GM23338 (cell line): Measurements from ENCODE around the gene CCNB1IP1. TPM values are rescaled to one million over a fixed set of nuclear protein-coding genes. Genes with fewer than 3 reads are reported as not detected.

Source experiments
- ATAC-seq: fragments of 200-7000 bp; cut with Tn5 transposase; 3 replicates; pipeline ENCODE4 v1.9.1; 2020
- DNase-seq: peaks from one replicate; pipeline ENCODE4 v3.0.0-alpha.2; 2015; ENCODE audit warnings: low spot score
- H2AFZ ChIP-seq: fragments of 200-600 bp; sonication (generic); 2 replicates; pipeline ENCODE4 v1.8.0; 2016; ENCODE audit warnings: antibody characterized with exemption, mild to moderate bottlenecking, moderate library complexity
- H3F3A ChIP-seq: fragments of 200-600 bp; sonication (generic); replicated peaks from 2 replicates; pipeline ENCODE4 v1.8.0; 2017; ENCODE audit warnings: antibody characterized with exemption, mixed run types, low read depth
- H3K27ac ChIP-seq: fragments of 200-600 bp; sonication (generic); 2 replicates; pipeline ENCODE4 v1.6.1; 2016; ENCODE audit warnings: low read depth
- H3K27me3 ChIP-seq: fragments of 200-600 bp; sonication (generic); 2 replicates; pipeline ENCODE4 v1.8.0; 2016; ENCODE audit warnings: mild to moderate bottlenecking, mixed run types, moderate library complexity; ENCODE audit not compliant: insufficient read depth
- H3K36me3 ChIP-seq: fragments of 200-600 bp; sonication (generic); 2 replicates; pipeline ENCODE4 v1.8.0; 2016; ENCODE audit warnings: mild to moderate bottlenecking; ENCODE audit not compliant: insufficient read depth
- H3K4me1 ChIP-seq: fragments of 200-600 bp; sonication (generic); 2 replicates; pipeline ENCODE4 v1.8.0; 2016; ENCODE audit warnings: mild to moderate bottlenecking, moderate library complexity; ENCODE audit not compliant: insufficient read depth
- H3K4me2 ChIP-seq: fragments of 200-600 bp; sonication (generic); 2 replicates; pipeline ENCODE4 v1.7.1; 2017; ENCODE audit warnings: mixed run types
- H3K4me3 ChIP-seq: fragments of 200-600 bp; sonication (generic); 2 replicates; pipeline ENCODE4 v1.6.1; 2016; ENCODE audit warnings: mixed run types
- H3K79me2 ChIP-seq: fragments of 200-600 bp; sonication (generic); replicated peaks from 2 replicates; pipeline ENCODE4 v1.8.0; 2017; ENCODE audit warnings: mild to moderate bottlenecking; ENCODE audit not compliant: insufficient read depth
- H3K9me2 ChIP-seq: fragments of 200-600 bp; sonication (generic); 2 replicates; pipeline ENCODE4 v1.8.0; 2017; ENCODE audit not compliant: insufficient read depth
- H4K20me1 ChIP-seq: fragments of 200-600 bp; sonication (generic); replicated peaks from 2 replicates; pipeline ENCODE4 v1.8.0; 2017; ENCODE audit warnings: mild to moderate bottlenecking; ENCODE audit not compliant: insufficient read depth
- H3K27ac Mint-ChIP-seq: 2 replicates; pipeline ENCODE4 v1.8.0; 2020; ENCODE audit warnings: inconsistent platforms, mild to moderate bottlenecking, moderate library complexity, mixed read lengths
- H3K27me3 Mint-ChIP-seq: 3 replicates; pipeline ENCODE4 v1.8.0; 2022; ENCODE audit warnings: low read depth, mild to moderate bottlenecking, moderate library complexity, mixed read lengths, inconsistent platforms; ENCODE audit not compliant: insufficient read depth, poor library complexity
- H3K36me3 Mint-ChIP-seq: 3 replicates; pipeline ENCODE4 v1.8.0; 2021; ENCODE audit warnings: low read depth, mild to moderate bottlenecking, inconsistent platforms, moderate library complexity, mixed read lengths
- H3K4me1 Mint-ChIP-seq: 3 replicates; pipeline ENCODE4 v1.8.0; 2020; ENCODE audit warnings: mild to moderate bottlenecking, inconsistent platforms, mixed read lengths
- H3K4me3 Mint-ChIP-seq: 3 replicates; pipeline ENCODE4 v1.8.0; 2021; ENCODE audit warnings: moderate library complexity, mild to moderate bottlenecking, inconsistent platforms, mixed read lengths
- H3K9me3 Mint-ChIP-seq: 3 replicates; pipeline ENCODE4 v1.8.0; 2020; ENCODE audit warnings: moderate library complexity, mild to moderate bottlenecking, inconsistent platforms, mixed read lengths
- CREB1 ChIP-seq: fragments of 250-450 bp; sonication (Bioruptor Pico); IDR thresholded peaks from 2 replicates; pipeline ENCODE4 v1.5.0; 2020; ENCODE audit warnings: low read depth, mild to moderate bottlenecking, moderate library complexity
- JUNB ChIP-seq: IDR thresholded peaks from one replicate; pipeline ENCODE4 v1.6.1; 2016; ENCODE audit warnings: antibody characterized with exemption; ENCODE audit not compliant: unreplicated experiment
- NANOG ChIP-seq: IDR thresholded peaks from 2 replicates; pipeline ENCODE4 v1.6.1; 2016; ENCODE audit warnings: antibody characterized with exemption, borderline replicate concordance
- POLR2AphosphoS5 ChIP-seq: IDR thresholded peaks from 2 replicates; pipeline ENCODE4 v1.6.1; 2016; ENCODE audit warnings: antibody characterized with exemption, low read depth
- REST ChIP-seq: IDR thresholded peaks from one replicate; pipeline ENCODE4 v1.6.1; 2018; ENCODE audit warnings: antibody characterized with exemption; ENCODE audit not compliant: unreplicated experiment
- STAT1 ChIP-seq: IDR thresholded peaks from one replicate; pipeline ENCODE4 v1.6.1; 2016; ENCODE audit warnings: antibody characterized with exemption; ENCODE audit not compliant: unreplicated experiment
- ZNF114 ChIP-seq: fragments of 250-450 bp; sonication (Bioruptor Pico); IDR thresholded peaks from 2 replicates; pipeline ENCODE4 v1.5.0; 2020; ENCODE audit warnings: mild to moderate bottlenecking, moderate library complexity
- ZNF331 ChIP-seq: fragments of 250-450 bp; sonication (Bioruptor Pico); IDR thresholded peaks from 2 replicates; pipeline ENCODE4 v1.5.0; 2020; ENCODE audit warnings: low read depth, mild to moderate bottlenecking, moderate library complexity
- ZNF462 ChIP-seq: fragments of 250-450 bp; sonication (Bioruptor Pico); IDR thresholded peaks from 2 replicates; pipeline ENCODE4 v1.5.0; 2020; ENCODE audit warnings: mild to moderate bottlenecking, moderate library complexity
- polyA plus RNA-seq: library from polyadenylated mRNA; unstranded; fragments of >200 nt; fragmentation: Nextera tagmentation; extraction: Ambion mirVana; gene quantifications from 2 replicates; pipeline ENCODE4 v1.2.1, GENCODE V29; 2016
- total RNA-seq: library from RNA; depleted of rRNA; stranded (reverse); fragments of >200 nt; shearing (Covaris generic); gene quantifications from 2 replicates; pipeline ENCODE4 v1.2.3, GENCODE V29; 2014
- TF ChIP-seq, protein P1 (sequence below), 2 experiments: fragments of 200-600 bp in 1 of 2; sonication (generic) in 1 of 2; conservative IDR thresholded peaks; 2 replicates each; pipeline versions ENCODE4 v1.5.1 to v1.6.1; 2016 to 2017; ENCODE audit warnings: antibody characterized with exemption in 2 of 2, low read depth in 2 of 2, mild to moderate bottlenecking in 2 of 2, moderate library complexity in 1 of 2

Gene CCNB1IP1
- total and polyA plus RNA-seq, 2 experiments from 2014 or later: 108 to 254 TPM

GRCh38 chr14:20305265-20306078, 27.6 kb downstream of the CCNB1IP1 start, which contains the start of gene TTC5 (continued):
- TF ChIP-seq NANOG (no peak), ZNF114 (CRISPR knock-in tag) (no peak)

- peaks cover 7% of the 10 kb centered on the region; the same call in 1 of the 2 replicates for H3K4me1 ChIP-seq
- no peaks in the 10 kb centered on the region for H3K9me2 ChIP-seq
- no peaks in the 10 kb centered on the region for H3F3A ChIP-seq
- Mint-ChIP-seq H3K27me3 (peaks cover 1% of the 10 kb centered on the region), H3K4me1 (peaks cover 3% of the 10 kb centered on the region; the same call in 2 of the 3 replicates), H3K36me3 (peaks cover 22% of the 10 kb centered on the region), H3K4me3 (no peak overlapping the region), H3K9me3 (no peaks in the 10 kb centered on the region; the same call in 2 of the 3 replicates), H3K27ac (peak overlapping the region; percentile 61)
- no peaks in the 10 kb centered on the region for H3K27me3 ChIP-seq
- peaks cover 4% of the 10 kb centered on the region; the same call in 1 of the 2 replicates for H4K20me1 ChIP-seq
- no peak overlapping the region for H2AFZ ChIP-seq
- H3K36me3 ChIP-seq: peaks cover 13% of the 10 kb centered on the region
- no peak overlapping the region for H3K4me2 ChIP-seq
- DNase-seq (no peak), ATAC-seq (no peak)
- H3K4me3 ChIP-seq: no peak overlapping the region
- H3K79me2 ChIP-seq: peaks cover 31% of the 10 kb centered on the region
- H3K27ac ChIP-seq: no peak overlapping the region
- TF ChIP-seq STAT1: no peak
- no peak for TF ChIP-seq POLR2AphosphoS5
- TF ChIP-seq ZNF331 (CRISPR knock-in tag): no peak
- TF ChIP-seq CREB1 (CRISPR knock-in tag): no peak
- no peak for TF ChIP-seq JUNB
- TF ChIP-seq, protein P1, sequence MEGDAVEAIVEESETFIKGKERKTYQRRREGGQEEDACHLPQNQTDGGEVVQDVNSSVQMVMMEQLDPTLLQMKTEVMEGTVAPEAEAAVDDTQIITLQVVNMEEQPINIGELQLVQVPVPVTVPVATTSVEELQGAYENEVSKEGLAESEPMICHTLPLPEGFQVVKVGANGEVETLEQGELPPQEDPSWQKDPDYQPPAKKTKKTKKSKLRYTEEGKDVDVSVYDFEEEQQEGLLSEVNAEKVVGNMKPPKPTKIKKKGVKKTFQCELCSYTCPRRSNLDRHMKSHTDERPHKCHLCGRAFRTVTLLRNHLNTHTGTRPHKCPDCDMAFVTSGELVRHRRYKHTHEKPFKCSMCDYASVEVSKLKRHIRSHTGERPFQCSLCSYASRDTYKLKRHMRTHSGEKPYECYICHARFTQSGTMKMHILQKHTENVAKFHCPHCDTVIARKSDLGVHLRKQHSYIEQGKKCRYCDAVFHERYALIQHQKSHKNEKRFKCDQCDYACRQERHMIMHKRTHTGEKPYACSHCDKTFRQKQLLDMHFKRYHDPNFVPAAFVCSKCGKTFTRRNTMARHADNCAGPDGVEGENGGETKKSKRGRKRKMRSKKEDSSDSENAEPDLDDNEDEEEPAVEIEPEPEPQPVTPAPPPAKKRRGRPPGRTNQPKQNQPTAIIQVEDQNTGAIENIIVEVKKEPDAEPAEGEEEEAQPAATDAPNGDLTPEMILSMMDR (conservative IDR thresholded peaks at IDR 0.05; ENCODE audit: low read depth in 2 of 2): no peak
- no peak for TF ChIP-seq ZNF114 (CRISPR knock-in tag)
- no peak for TF ChIP-seq REST
- TF ChIP-seq ZNF462 (CRISPR knock-in tag): no peak
These were observed 30.9 kb downstream of the CCNB1IP1 start for GRCh38 chr14:20302042-20302755.
